ENCODE results near the gene SMC1B. TPM values are rescaled to one million over a fixed set of nuclear protein-coding genes. Genes with fewer than 3 reads are reported as not detected.
"Not testable (repeated sequence)": the region's sequence is repeated elsewhere in the genome, so short reads cannot be mapped to it uniquely, and the experiment has no call there.

Gene SMC1B
- total RNA-seq, 4 donors from 2014 or later, result not detected

DNA sequence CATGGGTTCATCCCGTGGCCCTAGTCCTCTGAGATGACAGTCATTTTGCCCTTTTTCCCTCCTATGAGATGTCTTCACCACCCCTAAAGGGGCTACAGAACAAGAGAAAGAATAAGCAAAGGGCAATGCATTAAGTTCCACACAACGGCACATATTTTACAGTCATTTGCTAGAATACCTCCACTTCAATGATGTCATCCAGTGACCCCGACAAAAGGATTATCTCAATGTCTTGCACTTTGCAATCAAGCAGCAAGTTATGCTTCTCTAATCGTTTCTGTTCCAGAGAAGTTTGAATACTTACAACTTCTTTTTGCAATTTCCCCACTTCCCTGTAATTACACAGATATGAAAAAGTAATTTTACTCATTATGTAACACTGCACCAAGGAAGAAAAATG, 53.8 kb downstream of the SMC1B start:
- peaks cover 9% of the 10 kb centered on the region for H3K27me3 ChIP-seq
- H3K9me3 ChIP-seq, result no peaks in the 10 kb centered on the region
- intact Hi-C loops (cut with DNase I; ENCODE audit: low total_unique reads) (no loop called here), in situ Hi-C loops (cut with MboI; ENCODE audit: low pct_ligation_motif_present in 1 of 4, low pct_unique_long_range_greater_than_20kb in 1 of 4, low sequenced_read_pairs in 3 of 4) (no loop called here)
- no peak overlapping the region for H3K27ac ChIP-seq
- H3K36me3 ChIP-seq, result no peaks in the 10 kb centered on the region
- no peak overlapping the region for H3K4me3 ChIP-seq
- DNase-seq, result no peak
- H3K4me1 ChIP-seq, result no peaks in the 10 kb centered on the region
- WGBS, 2 donors (ENCODE audit: low coverage in 1 of 2), result 56 to 72% methylated on average over 4 of the region's 4 CpGs
- TF ChIP-seq, protein P1, sequence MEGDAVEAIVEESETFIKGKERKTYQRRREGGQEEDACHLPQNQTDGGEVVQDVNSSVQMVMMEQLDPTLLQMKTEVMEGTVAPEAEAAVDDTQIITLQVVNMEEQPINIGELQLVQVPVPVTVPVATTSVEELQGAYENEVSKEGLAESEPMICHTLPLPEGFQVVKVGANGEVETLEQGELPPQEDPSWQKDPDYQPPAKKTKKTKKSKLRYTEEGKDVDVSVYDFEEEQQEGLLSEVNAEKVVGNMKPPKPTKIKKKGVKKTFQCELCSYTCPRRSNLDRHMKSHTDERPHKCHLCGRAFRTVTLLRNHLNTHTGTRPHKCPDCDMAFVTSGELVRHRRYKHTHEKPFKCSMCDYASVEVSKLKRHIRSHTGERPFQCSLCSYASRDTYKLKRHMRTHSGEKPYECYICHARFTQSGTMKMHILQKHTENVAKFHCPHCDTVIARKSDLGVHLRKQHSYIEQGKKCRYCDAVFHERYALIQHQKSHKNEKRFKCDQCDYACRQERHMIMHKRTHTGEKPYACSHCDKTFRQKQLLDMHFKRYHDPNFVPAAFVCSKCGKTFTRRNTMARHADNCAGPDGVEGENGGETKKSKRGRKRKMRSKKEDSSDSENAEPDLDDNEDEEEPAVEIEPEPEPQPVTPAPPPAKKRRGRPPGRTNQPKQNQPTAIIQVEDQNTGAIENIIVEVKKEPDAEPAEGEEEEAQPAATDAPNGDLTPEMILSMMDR (IDR thresholded peaks at IDR 0.05), result no peak
- TF ChIP-seq POLR2AphosphoS5 (IDR thresholded peaks at IDR 0.05) (no peak), EP300 (IDR thresholded peaks at IDR 0.05; ENCODE audit: low read depth) (no peak), POLR2A (IDR thresholded peaks at IDR 0.05) (no peak)

DNA sequence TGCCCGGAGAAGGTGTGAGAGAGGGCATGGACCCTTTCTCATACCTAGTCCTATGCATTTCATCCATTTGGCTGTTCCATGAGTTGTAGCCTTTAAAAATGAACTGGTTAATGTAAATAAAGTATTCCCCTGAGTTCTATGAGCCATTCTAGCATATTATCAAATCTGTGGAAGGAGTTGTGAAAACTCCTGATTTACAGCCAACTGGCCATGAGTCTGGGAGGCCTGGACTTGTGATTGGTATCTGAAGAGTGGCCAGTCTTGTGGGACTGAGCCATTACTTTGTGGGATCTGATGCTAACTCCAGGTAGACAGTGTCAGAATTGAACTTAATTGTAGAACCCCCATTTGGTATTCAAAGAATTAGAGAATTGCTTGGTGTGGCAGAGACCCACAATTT, 55.3 kb downstream of the SMC1B start:
- H3K36me3 ChIP-seq, result no peaks in the 10 kb centered on the region
- no peaks in the 10 kb centered on the region for H3K4me1 ChIP-seq
- peaks cover 4% of the 10 kb centered on the region for H3K27me3 ChIP-seq
- intact Hi-C loops (cut with DNase I; ENCODE audit: low total_unique reads) (no loop called here), in situ Hi-C loops (cut with MboI; ENCODE audit: low pct_ligation_motif_present in 1 of 4, low pct_unique_long_range_greater_than_20kb in 1 of 4, low sequenced_read_pairs in 3 of 4) (no loop called here)
- no peak for DNase-seq
- 89 to 94% methylated on average over 1 of the region's 1 CpG for WGBS, 2 donors (ENCODE audit: low coverage in 1 of 2)
- H3K9me3 ChIP-seq, result no peaks in the 10 kb centered on the region
- no peak overlapping the region for H3K27ac ChIP-seq
- TF ChIP-seq POLR2A (IDR thresholded peaks at IDR 0.05) (no peak), POLR2AphosphoS5 (IDR thresholded peaks at IDR 0.05) (no peak), EP300 (IDR thresholded peaks at IDR 0.05; ENCODE audit: low read depth) (no peak)
- TF ChIP-seq, protein P1 (IDR thresholded peaks at IDR 0.05), result no peak
- no peak overlapping the region for H3K4me3 ChIP-seq

DNA sequence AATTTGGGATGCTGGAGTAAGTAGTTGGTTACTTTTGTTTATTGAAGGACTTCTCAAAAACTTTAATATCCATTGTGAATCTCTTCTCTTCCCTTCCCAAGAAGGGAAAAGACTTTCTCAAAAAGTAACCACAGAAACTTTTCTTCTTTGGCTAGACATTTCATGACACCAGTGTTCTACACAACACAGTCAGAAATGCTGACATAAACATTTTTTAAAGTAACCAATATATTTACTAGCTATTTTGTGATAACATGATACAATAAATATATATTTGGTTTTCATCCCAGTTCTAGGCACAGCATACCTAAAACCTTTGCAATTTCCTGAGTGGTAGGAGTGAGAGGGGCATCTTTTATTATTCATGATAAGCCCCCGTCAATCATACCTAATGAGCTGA, 55.9 kb downstream of the SMC1B start:
- Histone ChIP-seq H3K4me3 (no peak overlapping the region), H3K36me3 (no peaks in the 10 kb centered on the region), H3K27ac (no peak overlapping the region), H3K27me3 (peaks cover 4% of the 10 kb centered on the region), H3K4me1 (no peaks in the 10 kb centered on the region), H3K9me3 (no peaks in the 10 kb centered on the region)
- no peak for TF ChIP-seq EP300 (IDR thresholded peaks at IDR 0.05; ENCODE audit: low read depth)
- TF ChIP-seq, protein P1 (IDR thresholded peaks at IDR 0.05), result no peak
- TF ChIP-seq POLR2A (IDR thresholded peaks at IDR 0.05), result no peak
- no peak for TF ChIP-seq POLR2AphosphoS5 (IDR thresholded peaks at IDR 0.05)
- intact Hi-C loops (cut with DNase I; ENCODE audit: low total_unique reads) (no loop called here), in situ Hi-C loops (cut with MboI; ENCODE audit: low pct_ligation_motif_present in 1 of 4, low pct_unique_long_range_greater_than_20kb in 1 of 4, low sequenced_read_pairs in 3 of 4) (no loop called here)
- DNase-seq, result no peak
- 100% methylated on average over 1 of the region's 1 CpG; no CpG with 5 or more reads in 1 of the 2 donors for WGBS, 2 donors (ENCODE audit: low coverage in 1 of 2)

GRCh38 chr22:45353786-45354185, 59.6 kb downstream of the SMC1B start:
- no peak overlapping the region for H3K4me3 ChIP-seq
- TF ChIP-seq POLR2A (IDR thresholded peaks at IDR 0.05) (no peak), POLR2AphosphoS5 (IDR thresholded peaks at IDR 0.05) (no peak), EP300 (IDR thresholded peaks at IDR 0.05; ENCODE audit: low read depth) (no peak)
- TF ChIP-seq, protein P1 (IDR thresholded peaks at IDR 0.05), result no peak

GRCh38 chr22:45352757-45353156, 60.6 kb downstream of the SMC1B start:
- H3K4me3 ChIP-seq; intact Hi-C loops (cut with DNase I; ENCODE audit: low total_unique reads); H3K27me3 ChIP-seq; H3K36me3 ChIP-seq; H3K9me3 ChIP-seq; H3K4me1 ChIP-seq; H3K27ac ChIP-seq; in situ Hi-C loops (cut with MboI; ENCODE audit: low pct_ligation_motif_present in 1 of 4, low pct_unique_long_range_greater_than_20kb in 1 of 4, low sequenced_read_pairs in 3 of 4); DNase-seq: not testable (repeated sequence)
- WGBS, 2 donors (ENCODE audit: low coverage in 1 of 2), result 72 to 80% methylated on average over 1 to 5 of the region's 5 CpGs

More at GRCh38 chr22:45353786-45354185, 59.6 kb downstream of the SMC1B start:
- Histone ChIP-seq H3K36me3 (no peaks in the 10 kb centered on the region), H3K9me3 (no peaks in the 10 kb centered on the region), H3K27me3 (no peaks in the 10 kb centered on the region), H3K27ac (no peak overlapping the region), H3K4me1 (no peaks in the 10 kb centered on the region)
- intact Hi-C loops (cut with DNase I; ENCODE audit: low total_unique reads) (no loop called here), in situ Hi-C loops (cut with MboI; ENCODE audit: low pct_ligation_motif_present in 1 of 4, low pct_unique_long_range_greater_than_20kb in 1 of 4, low sequenced_read_pairs in 3 of 4) (no loop called here)
- no peak for DNase-seq
- WGBS, 2 donors (ENCODE audit: low coverage in 1 of 2), result 88 to 94% methylated on average over 5 of the region's 5 CpGs

Data from transverse colon (tissue), 4 donors.